A549 (cell line): ENCODE data around the gene ACIN1. TPM values are rescaled to one million over a fixed set of nuclear protein-coding genes. Genes with fewer than 3 reads are reported as not detected.

Experiments
- ATAC-seq, 2 experiments: fragments of 200-7000 bp in 1 of 2; fragments of >200 bp in 1 of 2; cut with Nextera tagmentation in 1 of 2; cut with Tn5 transposase in 1 of 2; 3 replicates each; pipeline versions ENCODE4 v1.8.0 to v1.9.1; 2018 to 2020; ENCODE audit warnings: mild to moderate bottlenecking in 1 of 2, moderate library complexity in 1 of 2
- CTCF ChIA-PET: fragments of 300-600 bp; sonication (Branson Sonifier 250); formaldehyde crosslinking; extraction: SDS; loops from one replicate; lab custom pipeline; 2021; ENCODE audit warnings: antibody characterized with exemption, inconsistent platforms; lab: Yijun Ruan, JAX
- POLR2A ChIA-PET: fragments of 350-600 bp; formaldehyde crosslinking; extraction: SDS; loops from one replicate; lab custom pipeline; 2021; ENCODE audit warnings: antibody characterized with exemption, inconsistent platforms; lab: Yijun Ruan, JAX
- DNase-seq, 2 experiments: peaks; one replicate each; pipeline versions ENCODE4 v3.0.0 to v3.0.0-alpha.2; 2011 to 2016; ENCODE audit warnings: low read depth in 1 of 2, low spot score in 1 of 2
- FAIRE-seq: peaks from 2 replicates; lab custom pipeline; 2011; peaks lifted over from hg19 to GRCh38; lab: Jason Lieb, UNC
- H3K27ac ChIP-seq, 2 experiments: fragments of >200 bp; sonication (Bioruptor Twin); formaldehyde crosslinking; 3 replicates each; pipeline ENCODE4 v1.5.1; 2016 to 2017
- H3K4me1 ChIP-seq: fragments of >200 bp; sonication (Bioruptor Twin); formaldehyde crosslinking; 3 replicates; pipeline ENCODE4 v1.6.1; 2016
- H3K4me2 ChIP-seq: fragments of >200 bp; sonication (Bioruptor Twin); formaldehyde crosslinking; 3 replicates; pipeline ENCODE4 v1.6.1; 2016
- H3K4me3 ChIP-seq: fragments of >200 bp; sonication (Bioruptor Twin); formaldehyde crosslinking; 3 replicates; pipeline ENCODE4 v1.5.1; 2016
- H3K9me3 ChIP-seq: fragments of >200 bp; sonication (Bioruptor Twin); formaldehyde crosslinking; 3 replicates; pipeline ENCODE4 v1.6.1; 2016
- BCL3 ChIP-seq: fragments of >200 bp; sonication (Bioruptor Twin); formaldehyde crosslinking; IDR thresholded peaks from 3 replicates; pipeline ENCODE4 v1.6.1; 2016
- CBX2 ChIP-seq: fragments of 200-600 bp; sonication (generic); IDR thresholded peaks from 2 replicates; pipeline ENCODE4 v1.6.1; 2016; ENCODE audit warnings: low read depth, mild to moderate bottlenecking, borderline replicate concordance
- CEBPB ChIP-seq, 2 experiments: fragments of >200 bp in 1 of 2; sonication (Bioruptor Twin) in 1 of 2; formaldehyde crosslinking in 1 of 2; IDR thresholded peaks; 2 replicates each; pipeline ENCODE4 v1.6.1; 2012 to 2016
- CHD4 ChIP-seq: fragments of 200-600 bp; sonication (generic); IDR thresholded peaks from 2 replicates; pipeline ENCODE4 v1.6.1; 2016; ENCODE audit warnings: antibody characterized with exemption, mild to moderate bottlenecking, borderline replicate concordance
- EHMT2 ChIP-seq: fragments of 200-600 bp; sonication (generic); IDR thresholded peaks from 2 replicates; pipeline ENCODE4 v1.6.1; 2016; ENCODE audit warnings: antibody characterized with exemption, low read depth, mild to moderate bottlenecking, moderate library complexity
- ESRRA ChIP-seq: fragments of 150-350 bp; IDR thresholded peaks from 2 replicates; pipeline ENCODE4 v1.6.1; 2014; ENCODE audit warnings: mild to moderate bottlenecking, low read length, borderline replicate concordance
- FOSB ChIP-seq: fragments of 250-450 bp; sonication (Bioruptor Pico); IDR thresholded peaks from 2 replicates; pipeline ENCODE4 v1.5.0; 2020; ENCODE audit warnings: mild to moderate bottlenecking, moderate library complexity
- FOSL2 ChIP-seq, 2 experiments: fragments of 450-650 bp in 1 of 2; fragments of >200 bp in 1 of 2; sonication (Bioruptor Twin) in 1 of 2; formaldehyde crosslinking; IDR thresholded peaks; 2 replicates each; pipeline versions ENCODE4 v1.5.0 to v1.6.1; 2016 to 2020; ENCODE audit warnings: mild to moderate bottlenecking in 1 of 2, moderate library complexity in 1 of 2
- GATA3 ChIP-seq: IDR thresholded peaks from 2 replicates; pipeline ENCODE4 v1.6.1; 2012; ENCODE audit warnings: borderline replicate concordance
- HOXA7 ChIP-seq: fragments of 250-450 bp; sonication (Bioruptor Pico); IDR thresholded peaks from 2 replicates; pipeline ENCODE4 v1.5.0; 2020; ENCODE audit warnings: mild to moderate bottlenecking, moderate library complexity
- HOXB13 ChIP-seq: fragments of 250-450 bp; sonication (Bioruptor Pico); IDR thresholded peaks from 2 replicates; pipeline ENCODE4 v1.5.0; 2020; ENCODE audit warnings: low read depth, mild to moderate bottlenecking, moderate library complexity
- JUN ChIP-seq, 2 experiments: fragments of >200 bp; sonication (Bioruptor Twin); formaldehyde crosslinking; IDR thresholded peaks; 2 replicates in 1 of 2; 3 replicates in 1 of 2; pipeline ENCODE4 v1.6.1; 2016 to 2017
- JUNB ChIP-seq: fragments of >200 bp; sonication (Bioruptor Twin); formaldehyde crosslinking; IDR thresholded peaks from 2 replicates; pipeline ENCODE4 v1.6.1; 2016
- KDM1A ChIP-seq: fragments of 200-600 bp; sonication (generic); IDR thresholded peaks from 2 replicates; pipeline ENCODE4 v1.6.1; 2016; ENCODE audit warnings: low read depth, mild to moderate bottlenecking
- MAFK ChIP-seq: fragments of 450-650 bp; IDR thresholded peaks from 2 replicates; pipeline ENCODE4 v1.6.1; 2014; ENCODE audit not compliant: partially characterized antibody
- MAX ChIP-seq: IDR thresholded peaks from 2 replicates; pipeline ENCODE4 v1.6.1; 2012
- PBX3 ChIP-seq: IDR thresholded peaks from 2 replicates; pipeline ENCODE4 v1.6.1; 2012
- PHF8 ChIP-seq: fragments of 200-600 bp; sonication (generic); IDR thresholded peaks from 2 replicates; pipeline ENCODE4 v1.6.1; 2016; ENCODE audit warnings: low read depth, mild to moderate bottlenecking, antibody characterized with exemption, moderate library complexity, borderline replicate concordance
- POLR2AphosphoS2 ChIP-seq: conservative IDR thresholded peaks from 2 replicates; pipeline ENCODE4 v1.6.1; 2012; ENCODE audit warnings: low read length, improper control_type of control experiment, inconsistent platforms
- RCOR1 ChIP-seq: fragments of 150-350 bp; IDR thresholded peaks from 2 replicates; pipeline ENCODE4 v1.6.1; 2014; ENCODE audit warnings: antibody characterized with exemption, low read length, low read depth
- RFX5 ChIP-seq: fragments of 450-650 bp; IDR thresholded peaks from 2 replicates; pipeline ENCODE4 v1.7.1; 2014; ENCODE audit warnings: antibody characterized with exemption, mild to moderate bottlenecking, moderate library complexity
- USF2 ChIP-seq: fragments of 450-650 bp; IDR thresholded peaks from 2 replicates; pipeline ENCODE4 v1.6.1; 2014; ENCODE audit warnings: antibody characterized with exemption
- ZC3H11A ChIP-seq: fragments of 450-650 bp; IDR thresholded peaks from 2 replicates; pipeline ENCODE4 v1.6.1; 2014; ENCODE audit warnings: antibody characterized with exemption, mild to moderate bottlenecking
- ZNF302 ChIP-seq: fragments of 250-450 bp; sonication (Bioruptor Pico); IDR thresholded peaks from 2 replicates; pipeline ENCODE4 v1.9.0; 2021; ENCODE audit warnings: inconsistent platforms, mild to moderate bottlenecking, moderate library complexity
- WGBS: methylation state at CpG from one replicate; pipeline ENCODE4 v1.1.6; 2017; ENCODE audit errors: missing lambda C conversion rate; 5-methylcytosine and 5-hydroxymethylcytosine counted together
- polyA plus RNA-seq, 4 experiments: library from polyadenylated mRNA; depleted of rRNA in 3 of 4; stranded (reverse); fragments of >200 nt; fragmentation: RNase III in 1 of 4; extraction: RNeasy Plus Mini Kit Qiagen cat#74134 plus additional on column Dnase treatment in 1 of 4; gene quantifications; 2 replicates in 3 of 4; 3 replicates in 1 of 4; pipeline ENCODE4 v1.2.3, GENCODE V29; 2011 to 2017

Gene ACIN1
- polyA plus RNA-seq, 2 of the 4 experiments (the other 2 are of a cell fraction): 140 to 147 TPM

- no peak for DNase-seq
- no peak overlapping the region for H3K27ac ChIP-seq
- no peak for TF ChIP-seq KDM1A
- CTCF ChIA-PET: interaction anchor here (0.7 to 4.2 kb wide), 8 partner anchors 9 to 493 kb away, joined by 3 to 29 read pairs (median 7); partner anchors contain the start of gene ACIN1
- no peak overlapping the region for H3K4me3 ChIP-seq
- WGBS: 94% methylated on average over 3 of the region's 3 CpGs
- no peaks in the 10 kb centered on the region for H3K9me3 ChIP-seq
- H3K4me2 ChIP-seq: no peak overlapping the region
- ATAC-seq: no peak
- POLR2A ChIA-PET: interaction anchor here (1.4 kb wide), 1 partner anchor 10 kb away, joined by 8 read pairs; the partner anchor contains the start of genes ACIN1 and C14orf119
- FAIRE-seq: no peak
- peaks cover 4% of the 10 kb centered on the region; the same call in 2 of the 3 replicates for H3K4me1 ChIP-seq
These were observed 9.5 kb downstream of the ACIN1 start for GRCh38 chr14:23085458-23085857.

GRCh38 chr14:23080474-23080873 lies 14.5 kb downstream of the ACIN1 start:
- CTCF ChIA-PET: interaction anchor here (0.6 to 9.2 kb wide), 11 partner anchors 9 to 160 kb away, joined by 3 to 141 read pairs (median 5); partner anchors contain the start of genes ACIN1 and C14orf119
- POLR2A ChIA-PET: interaction anchor here (1.7 kb wide), 1 partner anchor 15 kb away, joined by 10 read pairs; the partner anchor contains the start of genes ACIN1 and C14orf119
- no peak for FAIRE-seq

GRCh38 chr14:23079716-23080115 lies 15.2 kb downstream of the ACIN1 start:
- FAIRE-seq (no peak), ATAC-seq (no peak), DNase-seq (no peak)
- peak overlapping the region; percentile 71 to 86 for H3K27ac ChIP-seq
- no peak for TF ChIP-seq FOSB (CRISPR knock-in tag)
- H3K4me1 ChIP-seq: peaks cover 44% of the 10 kb centered on the region
- 90% methylated on average over 2 of the region's 2 CpGs for WGBS
- H3K4me2 ChIP-seq: peak overlapping the region; percentile 75; the same call in 2 of the 3 replicates
- H3K9me3 ChIP-seq: no peaks in the 10 kb centered on the region
- POLR2A ChIA-PET: interaction anchor here (1.7 kb wide), 1 partner anchor 15 kb away, joined by 10 read pairs; the partner anchor contains the start of genes ACIN1 and C14orf119
- CTCF ChIA-PET: interaction anchor here (0.8 to 9.2 kb wide), 8 partner anchors 8 to 107 kb away, joined by 3 to 141 read pairs (median 38); partner anchors contain the start of genes ACIN1 and C14orf119
- H3K4me3 ChIP-seq: no peak overlapping the region

More at GRCh38 chr14:23080474-23080873, 14.5 kb downstream of the ACIN1 start:
- no peak overlapping the region for H3K4me2 ChIP-seq
- no peak for DNase-seq
- WGBS: 63% methylated on average over 1 of the region's 1 CpG
- ATAC-seq: no peak
- no peak for TF ChIP-seq ESRRA
- no peak overlapping the region for H3K4me3 ChIP-seq
- peak overlapping the region in 1 of 2 experiments; percentile 86; a peak in 2 of 6 replicates for H3K27ac ChIP-seq
- peaks cover 44% of the 10 kb centered on the region for H3K4me1 ChIP-seq
- H3K9me3 ChIP-seq: no peaks in the 10 kb centered on the region

- CTCF ChIA-PET: interaction anchor here (2.2 to 9.2 kb wide), 11 partner anchors 12 to 108 kb away, joined by 7 to 141 read pairs (median 25); partner anchors contain the start of genes ACIN1, C14orf119, CDH24 and CEBPE
- WGBS: 4% methylated on average over 2 of the region's 2 CpGs
- POLR2A ChIA-PET: interaction anchor here (3.5 kb wide), 1 partner anchor 16 kb away, joined by 29 read pairs; the partner anchor contains the start of genes ACIN1 and C14orf119
- no peak for TF ChIP-seq KDM1A
- peak; percentile 58; the same call in 1 of the 2 replicates for TF ChIP-seq PBX3
- TF ChIP-seq ZC3H11A: no peak
- no peak for TF ChIP-seq POLR2AphosphoS2
- peak; percentile 46 to 82; a peak in 3 of 4 replicates for TF ChIP-seq CEBPB (IDR thresholded peaks at IDR 0.05)
- TF ChIP-seq BCL3: no peak
- TF ChIP-seq JUNB: peak; percentile 56; the same call in 1 of the 2 replicates
- TF ChIP-seq HOXA7 (CRISPR knock-in tag): no peak
- no peak for TF ChIP-seq EHMT2
- no peak for TF ChIP-seq FOSB (CRISPR knock-in tag)
- peak in 1 of 2 experiments; percentile 53; a peak in 2 of 5 replicates for TF ChIP-seq JUN (IDR thresholded peaks at IDR 0.05)
- TF ChIP-seq MAFK: peak; percentile 70
- no peak for TF ChIP-seq RCOR1
- no peak for TF ChIP-seq RFX5
- TF ChIP-seq ZNF302: no peak
- peak; percentile 73 for TF ChIP-seq USF2
- no peak for TF ChIP-seq HOXB13 (CRISPR knock-in tag)
- peak; percentile 42; the same call in 1 of the 2 replicates for TF ChIP-seq MAX
- peak; percentile 16; the same call in 1 of the 2 replicates for TF ChIP-seq GATA3
- TF ChIP-seq CHD4: no peak
- no peak for TF ChIP-seq CBX2
- TF ChIP-seq PHF8: no peak
- peak; percentile 63; the same call in 1 of the 2 replicates for TF ChIP-seq FOSL2 (IDR thresholded peaks at IDR 0.05)
- TF ChIP-seq FOSL2 (CRISPR knock-in tag; IDR thresholded peaks at IDR 0.05): peak; percentile 78
- H3K4me1 ChIP-seq: peaks cover 44% of the 10 kb centered on the region
- ATAC-seq (peak; percentile 95 to 96), DNase-seq (peak; percentile 45 to 83), FAIRE-seq (no peak)
- H3K9me3 ChIP-seq: no peaks in the 10 kb centered on the region
- peak overlapping the region; percentile 71 to 86 for H3K27ac ChIP-seq
- H3K4me3 ChIP-seq: 0 out of 3 replicates have a peak overlapping the region, but pooled peaks have one; percentile 14
- peak overlapping the region; percentile 75 for H3K4me2 ChIP-seq
These were observed 16.2 kb downstream of the ACIN1 start for GRCh38 chr14:23078692-23079116.
